Muscle of arm (tissue), 12 donors: Measurements from ENCODE around the gene TMCC3. TPM values are rescaled to one million over a fixed set of nuclear protein-coding genes. Genes with fewer than 3 reads are reported as not detected.

Experiments used
- DNase-seq: peaks from one replicate; pipeline ENCODE4 v3.0.0-alpha.2; 2013
- polyA plus RNA-seq, 12 donors: library from polyadenylated mRNA; unstranded; fragments of 120-200 nt; gene quantifications; one replicate each; pipeline ENCODE4 v1.2.1, GENCODE V29; 2013; ENCODE audit not compliant: insufficient read length in 12 of 12

Gene TMCC3
- polyA plus RNA-seq, 12 donors = 12.6 to 29.1 (median 25.4) TPM; not detected in 1

DNA sequence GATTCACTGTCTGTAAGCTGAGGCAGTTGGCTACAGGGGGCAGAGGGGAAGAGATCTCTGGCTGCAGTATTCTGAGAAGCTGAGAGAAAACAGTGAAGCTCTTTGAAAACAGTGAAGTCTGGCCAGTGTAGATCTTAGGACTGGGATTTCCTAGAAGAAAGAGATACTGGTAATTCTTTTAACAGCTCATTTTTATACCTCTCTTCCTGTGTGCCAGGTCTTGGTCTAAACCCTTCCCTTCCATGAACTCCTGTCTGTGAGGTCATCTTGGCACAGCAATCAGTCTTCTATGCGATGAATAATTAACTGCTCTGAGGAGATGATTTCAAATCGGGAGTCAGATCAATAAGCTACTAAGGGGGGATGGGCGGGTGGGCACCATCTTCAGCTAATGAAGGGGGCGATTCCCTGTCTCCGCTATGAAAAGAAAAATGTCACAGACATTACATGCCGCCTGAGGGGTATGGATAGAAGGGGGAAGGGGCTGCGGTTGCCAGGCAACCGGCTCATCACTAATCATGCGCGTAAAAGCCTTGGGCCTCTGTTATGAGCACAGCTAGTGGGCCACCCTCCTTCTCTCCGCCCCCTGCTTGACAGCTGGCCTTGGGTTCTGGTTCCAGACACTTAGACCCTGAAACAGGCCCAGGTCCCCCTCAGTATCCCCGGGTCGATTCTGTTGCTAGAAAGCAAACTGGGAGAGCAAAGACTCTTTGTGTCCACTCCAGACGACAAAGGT lies 115.4 kb downstream of the TMCC3 start:
- no peak for DNase-seq

DNA sequence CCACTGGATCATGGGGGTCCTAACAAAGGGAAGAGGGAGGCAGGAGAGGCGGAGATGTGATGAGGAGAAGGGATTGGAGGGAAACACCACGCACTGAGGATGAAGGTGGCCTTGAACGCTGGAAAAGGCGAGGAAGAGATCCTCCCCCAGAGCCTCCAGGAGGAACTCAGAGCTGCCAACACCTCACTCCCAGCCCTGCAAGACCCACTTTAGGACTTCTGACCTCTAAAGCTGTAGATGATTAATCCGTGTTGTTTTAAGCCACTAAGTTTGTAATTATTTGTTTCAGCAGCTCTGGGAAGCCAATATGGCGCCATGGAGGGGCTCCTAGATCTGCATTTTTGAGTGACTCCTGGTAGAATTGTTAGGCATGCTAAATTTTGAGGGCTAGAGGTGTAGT lies 116.1 kb downstream of the TMCC3 start:
- DNase-seq = no peak

DNA sequence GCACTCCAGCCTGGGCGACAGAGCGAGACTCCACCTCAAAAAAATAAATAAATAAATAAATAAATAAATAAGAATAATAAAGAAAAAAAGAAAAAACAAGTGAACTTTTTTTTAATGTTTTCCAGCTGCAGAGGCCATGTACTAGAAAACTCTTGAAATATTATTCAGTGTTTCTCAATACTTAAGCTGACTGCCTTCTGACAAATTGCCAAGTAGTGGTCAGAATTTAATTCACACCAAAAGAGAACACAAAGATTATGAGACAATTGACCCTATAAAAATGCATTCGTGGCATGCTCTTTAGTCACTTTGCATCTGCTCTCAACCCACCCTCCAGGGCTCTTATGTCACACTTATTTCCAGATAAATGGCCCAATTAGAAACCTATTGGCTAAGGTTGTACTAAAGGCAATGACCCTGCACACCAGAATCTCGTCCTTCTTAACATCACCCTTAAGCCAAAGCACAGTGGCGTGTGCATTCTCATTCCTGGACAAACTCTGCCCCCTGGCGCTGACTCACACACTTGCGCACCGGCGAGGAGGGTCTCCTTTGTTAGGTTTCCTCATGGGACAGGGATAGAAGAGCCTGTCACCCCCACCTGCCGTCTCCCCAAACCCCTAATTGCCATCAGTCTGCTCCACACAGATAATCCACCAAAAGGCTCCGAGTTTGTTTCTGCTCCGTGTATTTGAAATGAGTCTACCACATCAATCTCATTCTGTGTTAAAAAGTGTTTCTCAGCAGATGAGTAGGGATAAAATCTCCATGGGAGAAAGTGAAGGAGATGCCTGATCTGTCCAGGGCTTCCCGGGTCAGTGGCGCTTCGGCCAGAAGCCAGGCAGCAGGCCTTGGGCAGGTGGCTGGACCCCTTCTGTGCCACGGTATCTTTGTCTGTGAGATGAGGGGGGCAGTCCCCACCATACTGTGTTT lies 117.6 kb downstream of the TMCC3 start:
- peak; percentile 68 for DNase-seq

DNA sequence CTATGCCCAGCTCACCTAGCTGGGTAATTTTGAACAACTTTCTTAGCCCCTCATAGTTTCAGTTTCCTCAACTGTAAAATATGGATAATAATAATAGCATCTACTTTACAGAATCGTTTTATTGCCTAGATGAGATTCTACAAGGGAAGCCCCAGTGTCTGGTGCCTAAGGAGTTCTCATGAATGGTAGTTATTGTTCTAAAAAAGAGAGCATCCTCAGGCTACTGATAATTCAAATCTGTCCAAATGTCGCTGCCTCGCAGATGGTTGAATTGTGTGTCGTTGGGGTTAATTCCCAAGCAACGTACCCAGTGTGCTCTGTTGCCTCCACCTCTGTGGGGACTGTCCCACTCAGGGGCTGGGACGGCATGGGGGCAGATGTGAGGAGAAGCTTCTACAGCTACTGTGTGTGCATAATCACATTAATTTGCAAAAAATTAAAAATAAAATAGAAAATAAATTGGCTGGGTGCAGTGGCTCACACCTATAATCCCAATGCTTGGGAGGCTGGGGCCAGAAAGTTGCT lies 119.1 kb downstream of the TMCC3 start:
- DNase-seq = no peak

DNA sequence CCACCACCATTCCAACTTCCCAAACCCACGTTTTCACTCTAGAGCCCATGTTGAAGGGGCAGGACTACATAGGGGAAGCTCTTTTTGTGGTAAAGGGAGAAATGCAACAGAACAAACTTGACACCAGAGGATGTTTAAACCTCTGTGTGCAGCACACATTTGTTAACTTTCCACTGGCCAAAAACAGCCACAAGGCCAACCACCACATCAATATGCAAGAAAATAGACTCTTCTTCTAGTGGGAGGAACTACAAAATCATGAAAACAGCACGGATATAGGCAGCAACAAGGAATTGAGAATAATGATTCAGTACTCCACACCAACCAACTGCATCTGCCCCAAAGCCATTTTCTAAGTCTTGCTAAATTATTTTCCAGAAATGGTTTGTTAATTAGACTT lies 124.4 kb downstream of the TMCC3 start:
- DNase-seq = no peak

Other genes starting within 250 kb of the TMCC3 start
- gene CEP83, start 190.7 kb downstream of the TMCC3 start, polyA plus RNA-seq = 10 to 100 TPM in 10 of 12 donors, 1 to 10 TPM in 1, not detected in 1; 10.0 to 44.9 (median 17.4) TPM